OCI-LY1 (cell line): ENCODE data around the gene GARRE1.

Experiments used
- H2AFZ ChIP-seq: fragments of 200-600 bp; sonication (generic), shearing (Covaris generic); 2 replicates; pipeline ENCODE4 v1.6.0; 2014; ENCODE audit warnings: antibody characterized with exemption, mild to moderate bottlenecking, low read length
- H3F3A ChIP-seq: fragments of 200-600 bp; sonication (generic), shearing (Covaris generic); 2 replicates; pipeline ENCODE4 v1.6.0; 2014; ENCODE audit warnings: mild to moderate bottlenecking, antibody characterized with exemption, low read length, moderate library complexity; ENCODE audit not compliant: insufficient read depth
- H3K27ac ChIP-seq: fragments of 200-600 bp; sonication (generic); 2 replicates; pipeline ENCODE4 v1.5.1; 2014; ENCODE audit warnings: low read length, mixed run types, mild to moderate bottlenecking, low read depth; ENCODE audit not compliant: poor library complexity, severe bottlenecking
- H3K27me3 ChIP-seq: fragments of 200-600 bp; sonication (generic); 2 replicates; pipeline ENCODE4 v1.6.0; 2014; ENCODE audit warnings: antibody characterized with exemption, mild to moderate bottlenecking, low read length, moderate library complexity; ENCODE audit not compliant: insufficient read depth
- H3K36me3 ChIP-seq: fragments of 200-600 bp; sonication (generic); 2 replicates; pipeline ENCODE4 v1.6.1; 2014; ENCODE audit warnings: mild to moderate bottlenecking, antibody characterized with exemption, low read length, moderate library complexity, mixed read lengths; ENCODE audit not compliant: insufficient read depth
- H3K4me1 ChIP-seq: fragments of 200-600 bp; sonication (generic); 2 replicates; pipeline ENCODE4 v1.5.1; 2014; ENCODE audit warnings: mild to moderate bottlenecking, low read length, moderate library complexity; ENCODE audit not compliant: insufficient read depth, severe bottlenecking
- H3K4me2 ChIP-seq: fragments of 200-600 bp; sonication (generic), shearing (Covaris generic); 2 replicates; pipeline ENCODE4 v1.6.1; 2014; ENCODE audit warnings: low read length
- H3K4me3 ChIP-seq: fragments of 200-600 bp; sonication (generic); 2 replicates; pipeline ENCODE4 v1.5.1; 2014; ENCODE audit warnings: low read length, low read depth, mild to moderate bottlenecking, mixed read lengths; ENCODE audit not compliant: poor library complexity, severe bottlenecking
- H3K79me2 ChIP-seq: fragments of 200-600 bp; shearing (Covaris generic); 2 replicates; pipeline ENCODE4 v1.6.1; 2016; ENCODE audit warnings: mixed run types, low read length, mixed read lengths; ENCODE audit not compliant: insufficient read depth
- H3K9ac ChIP-seq: fragments of 200-600 bp; sonication (generic), shearing (Covaris generic); 2 replicates; pipeline ENCODE4 v1.6.1; 2014; ENCODE audit warnings: mild to moderate bottlenecking, low read length, mixed read lengths
- H3K9me2 ChIP-seq: fragments of 200-600 bp; sonication (generic), shearing (Covaris generic); 2 replicates; pipeline ENCODE4 v1.6.1; 2014; ENCODE audit warnings: low read depth, mild to moderate bottlenecking, low read length, mixed read lengths
- H3K9me3 ChIP-seq: fragments of 200-600 bp; shearing (Covaris generic); 2 replicates; pipeline ENCODE4 v1.6.1; 2014; ENCODE audit warnings: low read length, mixed read lengths
- H4K20me1 ChIP-seq: fragments of 200-600 bp; sonication (generic), shearing (Covaris generic); 2 replicates; pipeline ENCODE4 v1.6.0; 2016; ENCODE audit warnings: mild to moderate bottlenecking, low read length; ENCODE audit not compliant: insufficient read depth
- CTCF ChIP-seq: fragments of 200-600 bp; sonication (generic), shearing (Covaris generic); IDR thresholded peaks from 2 replicates; pipeline ENCODE4 v1.5.1; 2017; ENCODE audit warnings: mild to moderate bottlenecking, antibody characterized with exemption, low read length, moderate library complexity, mixed read lengths
- EZH2 ChIP-seq: fragments of 200-600 bp; sonication (generic), shearing (Covaris generic); IDR thresholded peaks from 2 replicates; pipeline ENCODE4 v1.8.0; 2017; ENCODE audit warnings: borderline replicate concordance, mixed run types, mild to moderate bottlenecking, antibody characterized with exemption, low read length, moderate library complexity, mixed read lengths

Gene GARRE1

GRCh38 chr19:34232566-34233481, 21.5 kb upstream of the GARRE1 start:
- Histone ChIP-seq H3K9ac (no peak overlapping the region), H3K4me2 (no peak overlapping the region), H3K27me3 (no peaks in the 10 kb centered on the region), H3K9me2 (no peaks in the 10 kb centered on the region), H2AFZ (no peak overlapping the region), H3K9me3 (no peaks in the 10 kb centered on the region), H3K27ac (no peak overlapping the region), H3F3A (no peaks in the 10 kb centered on the region), H3K4me3 (no peak overlapping the region), H3K36me3 (peaks cover 31% of the 10 kb centered on the region), H3K4me1 (no peaks in the 10 kb centered on the region), H3K79me2 (no peaks in the 10 kb centered on the region), H4K20me1 (no peaks in the 10 kb centered on the region)
- TF ChIP-seq EZH2 (no peak), CTCF (no peak)

- Histone ChIP-seq H3K79me2 (no peaks in the 10 kb centered on the region), H3K36me3 (peaks cover 5% of the 10 kb centered on the region; the same call in 1 of the 2 replicates), H4K20me1 (no peaks in the 10 kb centered on the region), H3K4me3 (no peak overlapping the region), H2AFZ (no peak overlapping the region), H3K27ac (no peak overlapping the region), H3K9me3 (no peaks in the 10 kb centered on the region), H3K4me1 (no peaks in the 10 kb centered on the region), H3K27me3 (no peaks in the 10 kb centered on the region), H3K4me2 (no peak overlapping the region), H3K9ac (no peak overlapping the region), H3F3A (no peaks in the 10 kb centered on the region), H3K9me2 (no peaks in the 10 kb centered on the region)
- no peak for TF ChIP-seq CTCF
- TF ChIP-seq EZH2: no peak
Measured at GRCh38 chr19:34235425-34235940, 18.9 kb upstream of the GARRE1 start.

GRCh38 chr19:34236035-34236987, 18.0 kb upstream of the GARRE1 start:
- Histone ChIP-seq H3K4me1 (no peaks in the 10 kb centered on the region), H3K9ac (no peak overlapping the region), H3K9me3 (no peaks in the 10 kb centered on the region), H3K4me2 (no peak overlapping the region), H3K9me2 (no peaks in the 10 kb centered on the region), H3K4me3 (no peak overlapping the region), H4K20me1 (no peaks in the 10 kb centered on the region), H2AFZ (no peak overlapping the region), H3K79me2 (no peaks in the 10 kb centered on the region), H3K27me3 (no peaks in the 10 kb centered on the region), H3K36me3 (no peaks in the 10 kb centered on the region), H3K27ac (no peak overlapping the region), H3F3A (no peaks in the 10 kb centered on the region)
- TF ChIP-seq EZH2 (no peak), CTCF (no peak)
